NT2/D1 (cell line): Measurements from ENCODE around the gene NEB.

Experiments
- SUZ12 ChIP-seq: IDR thresholded peaks from 2 replicates; pipeline ENCODE4 v1.6.1; 2011; ENCODE audit not compliant: insufficient read length, insufficient read depth; ENCODE audit errors: extremely low read depth
- YY1 ChIP-seq: IDR thresholded peaks from 2 replicates; pipeline ENCODE4 v1.6.1; 2011; ENCODE audit not compliant: insufficient read length, insufficient read depth
- ZNF274 ChIP-seq: IDR thresholded peaks from 2 replicates; pipeline ENCODE4 v1.6.1; 2011; ENCODE audit warnings: mild to moderate bottlenecking, low read depth, low read length

- no peak for TF ChIP-seq YY1
- TF ChIP-seq ZNF274, result no peak
- TF ChIP-seq SUZ12, result no peak
Measured at GRCh38 chr2:151623631-151624030, 110.6 kb downstream of the NEB start.
